GM19395 (cell line): ENCODE results near the gene ASMT.
"Not testable (repeated sequence)": the region's sequence is repeated elsewhere in the genome, so short reads cannot be mapped to it uniquely, and the experiment has no call there.

ENCODE experiments used
- ATAC-seq: cut with Tn5 transposase; IDR thresholded peaks from one replicate; pipeline ENCODE4 v1.9.1; 2021; ENCODE audit warnings: mild to moderate bottlenecking, moderate library complexity; ENCODE audit not compliant: unreplicated experiment

ASMT gene

GRCh38 chrX:1646009-1646408 is 31.1 kb downstream of the ASMT start:
- ATAC-seq: no peak

GRCh38 chrX:1649621-1650020 is 34.8 kb downstream of the ASMT start:
- ATAC-seq: no peak

- ATAC-seq: not testable (repeated sequence)
Measured at GRCh38 chrX:1652011-1652811, 37.4 kb downstream of the ASMT start.

- no peak for ATAC-seq
Measured at GRCh38 chrX:1656379-1656778, 41.5 kb downstream of the ASMT start.

GRCh38 chrX:1657367-1658070 is 42.7 kb downstream of the ASMT start:
- peak; percentile 37 for ATAC-seq

GRCh38 chrX:1658071-1658491 is 43.2 kb downstream of the ASMT start:
- peak; percentile 3 for ATAC-seq

- ATAC-seq: no peak
Measured at GRCh38 chrX:1659664-1660461, 45.0 kb downstream of the ASMT start.

GRCh38 chrX:1661048-1661921 is 46.4 kb downstream of the ASMT start:
- ATAC-seq: peak; percentile 91

- ATAC-seq: no peak
Measured at GRCh38 chrX:1661922-1662221, 47.0 kb downstream of the ASMT start.

- ATAC-seq: no peak
Measured at GRCh38 chrX:1667566-1667965, 52.7 kb downstream of the ASMT start.

- ATAC-seq: no peak
Measured at GRCh38 chrX:1673337-1673736, 58.5 kb downstream of the ASMT start.

GRCh38 chrX:1676866-1677265 is 62.0 kb downstream of the ASMT start:
- no peak for ATAC-seq

GRCh38 chrX:1679238-1679637 is 64.4 kb downstream of the ASMT start:
- ATAC-seq: no peak

GRCh38 chrX:1681439-1681838 is 66.6 kb downstream of the ASMT start:
- ATAC-seq: no peak

- not testable (repeated sequence) for ATAC-seq
Measured at GRCh38 chrX:1681856-1682255, 67.0 kb downstream of the ASMT start.

GRCh38 chrX:1682501-1682900 is 67.6 kb downstream of the ASMT start:
- ATAC-seq: not testable (repeated sequence)

- not testable (repeated sequence) for ATAC-seq
Measured at GRCh38 chrX:1684883-1685282, 70.0 kb downstream of the ASMT start.

GRCh38 chrX:1685444-1685880 is 70.6 kb downstream of the ASMT start:
- not testable (repeated sequence) for ATAC-seq

GRCh38 chrX:1686642-1687041 is 71.8 kb downstream of the ASMT start:
- ATAC-seq: no peak
